Activated T-cell treated with anti-CD3 and anti-CD28 coated beads for 4 hours (primary cell): ENCODE measurements around the gene SSH2.
"Not testable (repeated sequence)": the region's sequence is repeated elsewhere in the genome, so short reads cannot be mapped to it uniquely, and the experiment has no call there.

Experiments used
- DNase-seq: peaks from one replicate; pipeline ENCODE4 v3.0.0-alpha.2; 2020

SSH2 gene

DNA sequence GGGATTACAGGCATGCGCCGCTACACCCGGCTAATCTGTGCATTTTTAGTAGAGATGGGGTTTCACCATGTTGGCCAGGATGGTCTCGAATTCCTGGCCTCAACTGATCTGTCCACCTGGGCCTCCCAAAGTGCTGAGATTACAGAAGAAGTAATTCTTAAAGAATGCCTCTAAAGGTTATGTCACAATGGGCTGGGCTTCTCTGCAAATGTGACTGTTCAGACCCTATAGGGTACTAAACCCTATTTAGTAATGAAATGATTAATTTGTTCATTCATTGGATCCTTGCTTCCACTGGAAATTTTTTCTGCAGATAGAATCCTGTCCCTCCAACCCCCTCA, 198.5 kb downstream of the SSH2 start:
- DNase-seq: no peak

- no peak for DNase-seq
Observed at GRCh38 chr17:29728490-29728889, 201.5 kb downstream of the SSH2 start.

DNA sequence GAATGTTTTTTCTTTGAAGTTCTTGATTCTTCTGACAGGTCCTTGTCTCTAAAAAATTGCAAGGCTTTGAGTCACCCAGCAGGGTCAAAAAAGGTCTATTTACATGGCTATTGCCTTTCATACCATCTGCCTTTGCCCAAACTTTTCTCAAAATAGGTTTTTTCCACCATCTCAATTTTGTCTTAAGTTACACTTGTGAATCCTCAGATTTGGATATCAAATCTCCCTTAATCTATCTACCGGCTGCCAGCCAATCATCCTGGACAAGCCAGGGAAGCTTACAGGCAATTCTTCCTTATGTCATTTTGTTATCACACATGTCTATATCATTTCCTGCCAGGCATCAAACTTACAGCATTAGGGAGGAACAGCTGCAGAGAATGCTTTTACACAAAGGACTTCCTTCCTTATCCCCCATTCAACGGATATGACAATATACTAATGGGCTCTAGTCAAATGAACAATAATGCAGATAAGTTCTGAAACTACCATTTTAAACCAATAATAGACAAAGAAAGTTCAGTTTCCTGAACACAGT, 203.2 kb downstream of the SSH2 start:
- DNase-seq: no peak

GRCh38 chr17:29725408-29725807, 204.6 kb downstream of the SSH2 start:
- DNase-seq: not testable (repeated sequence)

DNA sequence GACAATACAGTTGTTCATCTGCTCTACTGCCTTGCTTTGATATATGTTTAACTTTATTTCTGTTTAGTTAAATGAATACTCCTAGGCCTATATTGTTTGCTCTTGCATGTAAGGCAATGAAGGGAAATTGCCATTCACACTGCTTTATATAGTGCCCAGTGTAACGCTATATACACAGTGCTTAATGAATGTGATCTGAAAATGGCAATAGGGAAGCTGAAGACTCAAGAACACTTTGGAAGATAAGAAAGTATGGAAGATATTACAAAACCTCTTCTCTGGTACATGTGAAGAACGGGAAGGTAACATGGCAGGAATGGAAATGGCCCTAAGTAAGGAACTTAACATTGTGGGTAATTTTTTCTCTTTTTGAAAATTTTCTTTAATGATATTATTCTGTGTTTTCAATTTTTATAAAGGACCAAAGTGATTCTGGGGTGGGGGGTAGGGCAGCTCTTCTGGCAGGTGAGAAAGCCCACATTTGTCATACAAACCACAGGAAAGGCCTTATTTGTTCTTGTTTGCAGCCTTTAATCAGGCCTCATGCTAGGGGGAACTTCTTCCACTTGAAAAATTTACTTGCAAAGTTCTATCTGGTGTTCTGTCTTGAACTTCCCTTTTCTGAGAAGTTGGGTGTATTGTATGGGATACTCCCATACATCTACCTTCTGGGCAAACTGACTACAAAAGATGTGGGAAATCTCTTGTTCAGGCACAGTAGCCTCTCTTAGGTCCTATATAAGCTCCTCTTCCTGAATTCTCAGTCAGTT, 206.6 kb downstream of the SSH2 start:
- DNase-seq: no peak

- DNase-seq: peak; percentile 21
Observed at GRCh38 chr17:29722411-29723198, 207.4 kb downstream of the SSH2 start.

DNA sequence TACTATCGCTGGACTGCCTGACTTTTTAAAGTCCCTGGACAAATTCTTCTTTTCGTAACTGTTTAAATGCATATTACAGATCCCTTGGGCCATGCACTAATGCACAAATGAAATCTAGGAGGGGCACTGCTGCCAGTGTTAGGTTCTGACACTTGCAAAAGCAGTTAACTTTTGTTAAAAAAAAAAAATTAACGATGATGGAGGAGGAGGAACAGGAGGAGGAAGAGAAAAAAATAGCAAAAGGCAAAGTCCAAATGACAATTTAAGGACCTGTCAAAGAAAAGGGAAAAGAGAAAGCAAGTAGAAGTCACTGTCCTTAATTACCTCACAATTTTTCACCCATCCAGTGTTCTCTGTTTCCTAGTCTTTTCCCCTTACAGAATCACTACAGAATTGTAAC, 209.5 kb downstream of the SSH2 start:
- no peak for DNase-seq

DNA sequence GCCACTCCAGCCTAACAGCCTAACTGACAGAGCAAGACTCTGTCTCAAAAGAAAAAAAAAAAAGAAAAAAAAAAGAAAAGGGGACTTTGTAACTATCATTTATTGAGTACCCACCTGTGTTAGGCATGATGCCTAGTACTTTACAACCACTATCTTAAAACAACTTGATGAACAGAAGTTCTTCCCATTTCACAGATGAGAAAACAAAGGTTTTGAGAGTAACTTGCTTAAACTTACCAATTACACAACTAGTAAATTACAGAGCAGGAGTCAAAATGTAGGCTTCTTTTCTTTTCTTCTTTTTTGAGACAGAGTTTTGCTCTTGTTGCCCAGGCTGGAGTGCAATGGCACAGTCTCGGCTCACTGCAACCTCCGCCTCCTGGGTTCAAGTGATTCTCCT, 210.6 kb downstream of the SSH2 start:
- DNase-seq: no peak

DNA sequence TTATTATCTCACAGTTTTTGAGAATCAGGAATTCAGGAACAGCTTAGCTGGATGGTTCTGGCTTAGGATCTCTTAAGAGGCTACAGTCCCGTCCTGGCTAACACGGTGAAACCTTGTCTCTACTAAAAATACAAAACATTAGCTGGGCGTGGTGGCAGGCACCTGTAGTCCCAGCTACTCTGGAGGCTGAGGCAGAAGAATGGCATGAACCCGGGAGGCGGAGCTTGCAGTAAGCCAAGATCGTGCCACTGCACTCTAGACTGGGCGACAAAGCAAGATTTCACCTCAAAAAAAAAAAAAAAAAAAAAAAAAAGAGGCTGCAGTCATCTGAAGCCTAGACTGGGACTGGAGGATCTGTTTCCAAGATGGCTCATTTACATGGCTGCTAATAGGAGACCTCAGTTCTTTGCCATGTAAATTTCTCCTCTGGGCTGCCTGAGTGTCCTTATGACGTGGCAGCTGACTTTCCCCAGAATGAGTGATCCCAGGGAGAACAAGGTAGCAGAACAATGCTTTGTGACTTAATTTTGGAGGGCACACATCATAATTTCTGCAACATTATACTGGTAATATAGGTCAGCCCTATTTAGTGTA, 211.5 kb downstream of the SSH2 start:
- no peak for DNase-seq

DNA sequence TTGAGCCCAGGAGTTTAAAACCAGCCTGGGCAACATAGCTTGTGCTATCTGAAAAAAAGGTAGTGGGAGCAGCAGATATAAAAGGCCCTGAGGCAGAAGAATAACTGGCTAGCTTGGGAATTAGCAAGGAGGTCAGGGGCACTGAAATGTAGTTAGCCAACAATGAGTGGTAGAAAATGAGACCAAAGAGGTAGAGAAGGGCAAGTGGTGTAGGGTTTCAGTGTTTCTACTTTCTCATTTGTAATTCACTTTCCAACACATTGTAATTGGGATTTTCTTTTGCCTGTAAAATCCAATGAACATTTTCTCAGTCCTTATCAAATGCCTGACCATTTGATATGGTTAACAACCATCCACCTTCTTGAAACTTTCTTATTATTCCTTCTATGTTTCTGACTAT, 212.2 kb downstream of the SSH2 start:
- no peak for DNase-seq

GRCh38 chr17:29716566-29716965, 213.5 kb downstream of the SSH2 start:
- no peak for DNase-seq

DNA sequence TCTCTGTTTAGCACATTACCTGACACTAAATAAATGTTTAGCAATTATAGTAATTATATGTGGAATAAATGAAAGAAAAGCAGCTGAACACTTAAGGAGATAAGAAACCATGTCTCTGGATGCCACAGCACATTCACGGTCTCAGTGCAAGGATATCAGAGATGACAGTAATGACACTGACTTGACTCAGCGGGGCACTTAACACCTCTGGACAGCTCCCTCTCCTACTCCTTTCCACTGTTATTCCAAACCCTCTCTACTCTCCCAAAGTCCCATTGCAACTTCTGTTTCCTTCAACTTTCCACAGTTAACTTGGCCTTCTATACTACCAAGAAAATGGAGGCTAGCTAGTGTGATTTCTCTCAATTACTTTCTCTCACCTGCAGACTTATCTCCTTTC, 214.3 kb downstream of the SSH2 start:
- DNase-seq: no peak

- no peak for DNase-seq
Observed at GRCh38 chr17:29714146-29714545, 215.9 kb downstream of the SSH2 start.

DNA sequence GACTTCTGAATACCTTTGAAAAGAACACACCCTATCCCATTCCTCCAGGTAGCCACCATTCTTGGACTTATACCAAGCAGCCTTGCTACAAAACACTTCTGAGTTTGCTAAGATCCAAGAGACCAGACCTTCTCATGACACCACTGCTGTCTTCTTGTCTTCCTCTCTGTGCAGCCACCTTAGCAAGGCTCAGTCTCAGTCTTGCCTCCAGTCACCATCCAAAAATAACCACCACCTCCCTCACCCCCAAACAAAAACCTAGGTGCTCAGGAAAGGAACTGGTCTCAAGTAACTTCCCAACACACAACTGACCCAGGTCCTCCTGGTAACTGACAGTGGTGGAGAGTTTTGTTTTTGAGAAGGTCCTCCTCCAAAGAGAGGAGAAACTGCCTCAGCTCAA, 216.4 kb downstream of the SSH2 start:
- no peak for DNase-seq

DNA sequence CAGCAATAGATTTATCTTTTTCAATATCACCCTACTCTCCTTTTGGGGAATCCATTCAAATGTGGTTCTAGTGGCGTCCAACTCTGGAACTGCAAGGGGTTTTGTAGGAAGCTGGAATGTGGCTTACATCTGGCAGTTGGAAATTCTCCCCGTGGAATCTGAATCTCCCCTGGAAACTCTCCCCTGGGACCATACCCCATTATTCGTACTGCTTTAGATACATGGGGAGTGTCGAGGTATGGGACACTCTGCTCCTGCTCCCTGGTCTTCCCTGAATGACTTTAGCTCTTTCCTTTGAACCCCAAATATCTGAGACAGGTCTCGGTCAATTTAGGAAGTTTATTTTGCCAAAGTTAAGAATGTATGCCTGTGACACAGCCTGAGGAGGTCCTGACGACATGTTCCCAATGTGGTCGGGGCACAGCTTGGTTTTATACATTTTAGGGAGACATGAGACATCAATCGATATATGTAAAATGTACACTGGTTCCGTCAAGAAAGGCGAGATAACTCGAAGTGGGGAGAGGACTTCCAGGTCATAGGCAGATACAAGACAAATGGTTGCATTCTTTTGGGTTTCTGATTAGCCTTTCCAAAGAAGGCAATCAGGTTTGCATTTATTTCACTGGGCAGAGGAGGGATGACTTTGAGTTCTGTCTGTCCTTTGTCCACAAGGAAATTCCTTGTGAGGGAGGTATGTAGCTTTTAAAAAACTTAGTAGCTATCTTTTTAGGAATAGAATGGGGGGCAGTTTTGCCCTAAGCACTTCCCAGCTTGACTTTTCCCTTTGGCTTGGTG, 218.2 kb downstream of the SSH2 start:
- DNase-seq: no peak

DNA sequence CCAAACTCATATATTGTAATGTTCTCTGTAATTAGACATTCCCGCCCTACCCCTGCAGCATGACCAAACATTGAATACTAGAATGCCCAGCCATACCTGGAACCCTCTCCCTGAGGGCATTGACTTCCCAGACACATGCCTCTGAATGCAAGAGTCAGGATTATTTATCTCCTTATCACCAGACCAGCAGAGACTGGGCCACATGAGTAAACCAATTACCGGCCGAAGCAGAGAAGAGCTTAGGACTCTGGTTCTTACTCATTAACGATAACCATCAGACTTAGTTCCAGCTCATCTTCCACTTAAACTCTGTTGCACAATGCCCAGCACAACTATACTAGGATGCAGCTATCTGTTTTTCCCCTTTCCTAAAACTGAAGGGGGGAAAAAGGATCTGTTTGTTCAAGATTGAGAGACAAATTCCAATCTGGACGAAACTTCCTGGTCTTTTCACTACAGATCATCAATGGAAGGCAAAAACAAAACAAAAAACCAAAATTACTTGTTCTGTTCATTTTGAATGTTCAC, 219.1 kb downstream of the SSH2 start:
- DNase-seq: no peak

- no peak for DNase-seq
Observed at GRCh38 chr17:29710520-29710884, 219.5 kb downstream of the SSH2 start.

DNA sequence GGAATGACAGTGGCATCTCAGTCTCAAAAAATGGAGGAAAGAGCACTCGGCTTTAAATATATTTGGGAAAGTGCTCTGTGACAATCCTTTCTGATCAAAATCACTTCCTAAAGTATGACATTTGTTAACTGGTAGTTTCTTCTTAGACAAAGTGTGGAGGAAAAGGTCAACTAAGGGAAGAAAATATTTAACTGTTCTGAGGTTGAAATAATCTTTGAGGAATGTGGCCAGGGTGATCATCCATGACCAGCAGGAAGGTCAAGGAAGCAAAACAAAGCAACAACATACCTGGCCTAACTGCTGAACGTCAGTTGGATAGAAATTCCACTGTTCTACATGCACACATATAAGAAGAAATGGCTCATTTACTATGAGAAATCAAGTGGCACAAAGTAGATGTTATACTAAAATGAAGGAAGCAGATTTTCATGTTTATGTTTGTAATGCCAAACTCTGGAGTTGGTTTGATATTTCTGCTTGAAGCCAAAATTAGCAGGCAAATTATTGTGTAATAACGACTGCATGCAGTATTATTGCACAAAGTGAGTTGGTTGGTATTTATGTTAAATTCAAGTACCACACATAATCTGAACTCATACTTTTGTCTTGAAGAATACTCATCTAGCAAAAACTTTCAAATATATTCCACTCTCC, 220.0 kb downstream of the SSH2 start:
- DNase-seq: no peak

GRCh38 chr17:29707212-29707571, 222.8 kb downstream of the SSH2 start:
- DNase-seq: no peak

DNA sequence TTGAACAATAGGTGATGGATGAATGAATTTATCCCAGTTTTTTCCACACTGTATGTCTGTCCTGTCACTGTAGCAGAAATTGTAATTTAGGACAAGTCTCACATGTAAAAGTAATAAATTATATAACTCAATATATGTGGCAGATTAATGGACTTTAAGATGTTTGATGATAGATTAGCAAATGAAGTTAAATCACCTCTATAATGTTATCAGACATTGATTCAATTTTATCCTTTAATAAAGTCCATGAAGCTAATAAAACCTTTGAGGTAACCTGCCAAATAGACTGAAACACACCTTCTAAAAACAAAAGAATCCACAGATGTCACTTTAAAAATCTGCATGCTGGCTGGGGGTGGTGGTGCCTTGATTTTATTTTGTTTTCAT, 224.0 kb downstream of the SSH2 start:
- DNase-seq: no peak

DNA sequence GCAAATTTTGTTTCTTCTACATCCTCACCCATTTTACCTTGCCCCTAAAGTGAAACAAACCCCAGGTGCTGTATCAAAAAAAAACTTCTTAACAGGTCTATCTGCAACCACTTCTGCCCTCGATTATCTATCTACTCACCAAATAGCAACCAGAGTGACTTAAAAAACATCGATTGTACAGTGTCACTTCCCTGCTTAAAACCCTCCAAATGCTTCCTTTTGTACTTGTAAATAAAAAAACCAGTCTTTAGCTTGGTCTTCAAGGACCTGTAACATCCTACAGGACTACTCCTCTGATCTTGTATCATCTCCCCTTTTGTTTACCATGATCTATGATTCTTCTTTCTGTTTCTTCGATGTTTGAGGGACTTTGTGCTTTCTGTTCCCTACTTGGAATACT, 224.6 kb downstream of the SSH2 start:
- DNase-seq: no peak

DNA sequence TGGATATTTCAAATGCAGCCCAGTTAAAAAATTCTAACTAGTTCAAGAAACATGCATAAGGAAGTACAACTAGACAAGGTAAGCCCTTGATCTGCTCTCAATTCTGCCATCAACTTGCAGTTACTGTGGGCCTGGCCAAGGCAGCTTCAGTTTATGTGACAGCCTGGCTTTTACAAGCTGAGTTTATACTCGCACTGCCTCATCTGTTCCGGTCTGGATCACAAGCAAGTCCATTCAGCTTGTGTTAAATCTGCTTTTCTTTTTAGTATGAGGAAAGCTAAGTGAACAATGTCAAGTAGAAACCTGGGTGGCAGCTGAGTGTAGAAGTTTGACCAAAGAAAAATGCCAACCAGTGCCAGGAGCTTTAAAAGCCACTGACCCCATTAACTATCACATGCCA, 230.7 kb downstream of the SSH2 start:
- DNase-seq: no peak

- no peak for DNase-seq
Observed at GRCh38 chr17:29698837-29699236, 231.2 kb downstream of the SSH2 start.
